Endothelial cell of umbilical vein (primary cell): ENCODE measurements around the gene FSTL3. TPM values are rescaled to one million over a fixed set of nuclear protein-coding genes. Genes with fewer than 3 reads are reported as not detected.

Experiments used
- BruUV-seq: library from RNA; stranded (reverse); fragments of 400-500 nt; replicated peaks from 2 replicates; lab custom pipeline; 2021; lab: Mats Ljungman, UMichigan
- CTCF ChIA-PET: fragments of 300-600, 350-600 bp; sonication (Branson Sonifier 250); formaldehyde crosslinking; loops from one replicate; lab custom pipeline; 2021; ENCODE audit warnings: antibody characterized with exemption, inconsistent platforms; lab: Charles Lee
- POLR2A ChIA-PET: fragments of 300-600, 350-600 bp; sonication (Branson Sonifier 250); formaldehyde crosslinking; loops from one replicate; lab custom pipeline; 2021; ENCODE audit warnings: antibody characterized with exemption, inconsistent platforms; lab: Charles Lee
- DNase-seq: peaks from one replicate; pipeline ENCODE4 v3.0.0-alpha.2; 2011; ENCODE audit warnings: low read depth, low spot score
- FAIRE-seq: peaks from 2 replicates; lab custom pipeline; 2011; peaks lifted over from hg19 to GRCh38; lab: Jason Lieb, UNC
- H2AFZ ChIP-seq: 2 replicates; pipeline ENCODE4 v1.6.0; 2012; ENCODE audit warnings: low read depth, low read length, control low read depth, inconsistent platforms
- H3K27ac ChIP-seq: 2 replicates; pipeline ENCODE4 v1.5.1; 2011; ENCODE audit warnings: low read depth, mild to moderate bottlenecking, control low read depth, low read length, moderate library complexity; ENCODE audit not compliant: insufficient read depth
- H3K27me3 ChIP-seq, 2 experiments: 2 replicates each; pipeline versions ENCODE4 v1.6.0 to v1.6.1; 2011; ENCODE audit warnings: low read length in 2 of 2, mixed read lengths in 1 of 2; ENCODE audit not compliant: control insufficient read depth in 2 of 2, insufficient read depth in 2 of 2
- H3K36me3 ChIP-seq, 2 experiments: 2 replicates in 1 of 2; 3 replicates in 1 of 2; pipeline ENCODE4 v1.5.1; 2011; ENCODE audit warnings: low read length in 2 of 2, mild to moderate bottlenecking in 1 of 2, moderate library complexity in 1 of 2; ENCODE audit not compliant: control insufficient read depth in 2 of 2, insufficient read depth in 2 of 2; ENCODE audit errors: extremely low read depth in 1 of 2
- H3K4me1 ChIP-seq: 3 replicates; pipeline ENCODE4 v1.5.1; 2011; ENCODE audit warnings: mild to moderate bottlenecking, low read length; ENCODE audit not compliant: control insufficient read depth, insufficient read depth; ENCODE audit errors: extremely low read depth
- H3K4me2 ChIP-seq: 2 replicates; pipeline ENCODE4 v1.6.1; 2011; ENCODE audit warnings: low read length, control low read depth, mixed read lengths; ENCODE audit not compliant: insufficient read depth
- H3K4me3 ChIP-seq, 3 experiments: fragments of 200-600 bp in 1 of 3; sonication (generic), shearing (Covaris generic) in 1 of 3; replicated peaks in 1 of 3; 2 replicates each; pipeline ENCODE4 v1.5.1; 2011 to 2016; ENCODE audit warnings: control low read depth in 3 of 3, low read length in 3 of 3, mild to moderate bottlenecking in 2 of 3, inconsistent platforms in 1 of 3, low read depth in 1 of 3, moderate library complexity in 1 of 3; ENCODE audit not compliant: insufficient read depth in 1 of 3
- H3K79me2 ChIP-seq: 2 replicates; pipeline ENCODE4 v1.6.0; 2012; ENCODE audit warnings: low read length, inconsistent platforms; ENCODE audit not compliant: control insufficient read depth, insufficient read depth
- H3K9ac ChIP-seq: replicated peaks from 2 replicates; pipeline ENCODE3; 2011; ENCODE audit warnings: low read length, control low read depth; ENCODE audit not compliant: insufficient read depth; ENCODE audit errors: extremely low read depth
- H3K9me1 ChIP-seq: replicated peaks from 3 replicates; pipeline ENCODE4 v1.6.0; 2011; ENCODE audit warnings: mild to moderate bottlenecking, low read length; ENCODE audit not compliant: control insufficient read depth, insufficient read depth; ENCODE audit errors: extremely low read depth
- H3K9me3 ChIP-seq: replicated peaks from 2 replicates; pipeline ENCODE4 v1.5.1; 2012; ENCODE audit warnings: low read length, inconsistent platforms; ENCODE audit not compliant: control insufficient read depth, insufficient read depth
- H4K20me1 ChIP-seq: replicated peaks from 2 replicates; pipeline ENCODE3; 2011; ENCODE audit warnings: mild to moderate bottlenecking, low read length; ENCODE audit not compliant: control insufficient read depth, insufficient read depth; ENCODE audit errors: extremely low read depth
- EZH2 ChIP-seq: IDR thresholded peaks from 2 replicates; pipeline ENCODE4 v1.6.1; 2012; ENCODE audit warnings: borderline replicate concordance, low read depth, mild to moderate bottlenecking, moderate library complexity, low read length, inconsistent platforms; ENCODE audit not compliant: severe bottlenecking
- FOS ChIP-seq: IDR thresholded peaks from 2 replicates; pipeline ENCODE4 v1.6.1; 2011; ENCODE audit warnings: mild to moderate bottlenecking, low read length, moderate library complexity, borderline replicate concordance; ENCODE audit not compliant: insufficient read depth
- GATA2 ChIP-seq: IDR thresholded peaks from 2 replicates; pipeline ENCODE4 v1.7.0; 2011; ENCODE audit warnings: low read depth, mild to moderate bottlenecking, moderate library complexity, mixed read lengths, low read length; ENCODE audit not compliant: insufficient read length, insufficient read depth
- JUN ChIP-seq: IDR thresholded peaks from 2 replicates; pipeline ENCODE4 v1.6.1; 2011; ENCODE audit warnings: borderline replicate concordance, low read depth; ENCODE audit not compliant: insufficient read length, insufficient read depth
- MYC ChIP-seq: IDR thresholded peaks from one replicate; pipeline ENCODE4 v1.6.1; 2011; ENCODE audit warnings: mild to moderate bottlenecking, low read depth, low read length
- POLR2A ChIP-seq: IDR thresholded peaks from 2 replicates; pipeline ENCODE4 v1.6.1; 2012; ENCODE audit warnings: low read depth, mild to moderate bottlenecking, control low read depth, low read length
- POLR2AphosphoS5 ChIP-seq: IDR thresholded peaks from 2 replicates; pipeline ENCODE4 v1.6.1; 2012; ENCODE audit warnings: low read depth, mild to moderate bottlenecking, control low read depth, low read length, moderate library complexity; ENCODE audit not compliant: insufficient read depth
- dilution Hi-C: fragments of 300-500 bp; cut with MboI; formaldehyde crosslinking; loops from one replicate; pipeline ENCODE4 v1.15.0; 2019; ENCODE audit warnings: low sequenced_read_pairs; ENCODE audit not compliant: extremely low pct_ligation_motif_present
- intact Hi-C: fragments of 100-400 bp; cut with micrococcal nuclease; formaldehyde crosslinking; loops from one replicate; pipeline ENCODE4 v1.10.0; 2022
- polyA plus RNA-seq, 4 experiments: library from polyadenylated mRNA; depleted of rRNA in 3 of 4; stranded (reverse) in 3 of 4; unstranded in 1 of 4; fragments of >200 nt; gene quantifications; 2 replicates each; pipeline versions ENCODE4 v1.2.1 to v1.2.3, GENCODE V29; 2011 to 2012; ENCODE audit warnings: missing spikeins in 1 of 4
- total RNA-seq: library from RNA; stranded (reverse); gene quantifications from 2 replicates; pipeline ENCODE4 v1.2.3, GENCODE V29; 2021
- TF ChIP-seq, protein P1 (sequence below), 2 donors: IDR thresholded peaks; 1 replicate in 1 of 2; 2 replicates in 1 of 2; pipeline ENCODE4 v1.5.1; 2011; ENCODE audit warnings: low read length in 2 of 2, mild to moderate bottlenecking in 2 of 2, moderate library complexity in 2 of 2, control low read depth in 1 of 2, inconsistent platforms in 1 of 2, low read depth in 1 of 2; ENCODE audit not compliant: insufficient read depth in 1 of 2; ENCODE audit errors: extremely low read depth in 1 of 2
- TF ChIP-seq, protein P2 (sequence below): IDR thresholded peaks from 2 replicates; pipeline ENCODE4 v1.6.1; 2011; ENCODE audit not compliant: insufficient read depth, insufficient read length

FSTL3 gene
- total and polyA plus RNA-seq, 2 donors (not counting 3 experiments of a cell fraction or from before 2014, with no cell fraction given), result 19.9 to 45.2 TPM

DNA sequence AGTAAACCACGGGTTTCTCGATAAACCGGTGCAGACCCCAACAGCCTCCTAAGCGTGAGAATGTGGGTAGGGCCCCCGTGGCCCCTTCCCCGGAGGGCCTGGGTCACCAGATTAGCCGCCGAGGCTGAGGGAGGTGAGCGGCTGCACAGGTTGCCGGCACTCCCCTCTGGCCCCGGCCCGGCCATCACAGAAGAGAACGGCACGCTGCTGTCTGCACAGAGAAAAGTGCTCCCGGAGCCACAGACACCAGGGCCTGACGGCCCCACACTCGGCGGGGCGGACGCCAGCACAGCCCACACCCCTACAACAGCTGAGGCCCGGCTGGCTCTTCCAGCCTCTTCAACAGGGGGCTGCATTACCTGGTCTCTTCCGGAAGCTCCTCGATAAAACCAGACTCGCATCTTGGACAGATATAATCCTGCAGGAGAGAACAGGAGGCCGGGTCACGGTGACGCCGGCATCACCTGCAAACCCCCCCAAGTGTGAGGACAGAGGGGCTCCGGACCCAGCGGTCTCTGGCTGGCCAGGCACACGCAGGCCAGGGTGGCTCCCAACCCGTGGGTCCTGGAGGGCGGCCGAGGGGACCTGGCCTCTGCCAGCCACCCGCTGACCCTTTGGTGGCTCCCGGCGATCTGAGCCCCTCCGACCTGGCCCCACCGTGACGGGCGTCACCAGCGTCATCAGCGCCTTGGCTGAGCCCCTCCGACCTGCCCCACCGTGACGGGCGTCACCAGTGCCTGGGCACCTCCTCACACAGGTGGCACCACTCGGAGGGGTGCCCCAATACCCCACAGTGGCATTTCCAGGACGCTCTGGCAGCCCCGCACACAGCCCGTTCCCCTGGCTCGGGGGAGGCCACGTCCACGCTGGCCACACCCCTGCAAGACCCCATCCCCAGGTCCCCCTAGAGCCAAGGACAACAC lies 23.5 kb upstream of the FSTL3 start:
- Histone ChIP-seq H3K4me3 (no peak overlapping the region), H4K20me1 (no peaks in the 10 kb centered on the region), H3K27ac (no peak overlapping the region), H3K79me2 (peaks cover 54% of the 10 kb centered on the region), H3K27me3 (no peaks in the 10 kb centered on the region), H3K9me1 (no peaks in the 10 kb centered on the region), H3K9me3 (no peaks in the 10 kb centered on the region), H3K4me1 (no peaks in the 10 kb centered on the region), H3K4me2 (no peak overlapping the region), H3K9ac (no peak overlapping the region), H2AFZ (no peak overlapping the region), H3K36me3 (peaks cover 4 to 24% of the 10 kb centered on the region in 2 experiments)
- dilution Hi-C loops (no loop called here), intact Hi-C loops (no loop called here)
- FAIRE-seq, result no peak
- ChIA-PET CTCF (no interaction called here), POLR2A (no interaction called here)
- BruUV-seq, result no TSS peak
- no peak for DNase-seq
- no peak for TF ChIP-seq JUN
- no peak for TF ChIP-seq FOS
- TF ChIP-seq, protein P1, sequence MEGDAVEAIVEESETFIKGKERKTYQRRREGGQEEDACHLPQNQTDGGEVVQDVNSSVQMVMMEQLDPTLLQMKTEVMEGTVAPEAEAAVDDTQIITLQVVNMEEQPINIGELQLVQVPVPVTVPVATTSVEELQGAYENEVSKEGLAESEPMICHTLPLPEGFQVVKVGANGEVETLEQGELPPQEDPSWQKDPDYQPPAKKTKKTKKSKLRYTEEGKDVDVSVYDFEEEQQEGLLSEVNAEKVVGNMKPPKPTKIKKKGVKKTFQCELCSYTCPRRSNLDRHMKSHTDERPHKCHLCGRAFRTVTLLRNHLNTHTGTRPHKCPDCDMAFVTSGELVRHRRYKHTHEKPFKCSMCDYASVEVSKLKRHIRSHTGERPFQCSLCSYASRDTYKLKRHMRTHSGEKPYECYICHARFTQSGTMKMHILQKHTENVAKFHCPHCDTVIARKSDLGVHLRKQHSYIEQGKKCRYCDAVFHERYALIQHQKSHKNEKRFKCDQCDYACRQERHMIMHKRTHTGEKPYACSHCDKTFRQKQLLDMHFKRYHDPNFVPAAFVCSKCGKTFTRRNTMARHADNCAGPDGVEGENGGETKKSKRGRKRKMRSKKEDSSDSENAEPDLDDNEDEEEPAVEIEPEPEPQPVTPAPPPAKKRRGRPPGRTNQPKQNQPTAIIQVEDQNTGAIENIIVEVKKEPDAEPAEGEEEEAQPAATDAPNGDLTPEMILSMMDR (IDR thresholded peaks at IDR 0.05; ENCODE audit: extremely low read depth in 1 of 2, insufficient read depth in 1 of 2, low read depth in 1 of 2, low read length in 2 of 2), result no peak
- no peak for TF ChIP-seq MYC
- no peak for TF ChIP-seq EZH2
- no peak for TF ChIP-seq GATA2
- TF ChIP-seq, protein P2, sequence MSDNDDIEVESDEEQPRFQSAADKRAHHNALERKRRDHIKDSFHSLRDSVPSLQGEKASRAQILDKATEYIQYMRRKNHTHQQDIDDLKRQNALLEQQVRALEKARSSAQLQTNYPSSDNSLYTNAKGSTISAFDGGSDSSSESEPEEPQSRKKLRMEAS, result no peak
- no peak for TF ChIP-seq POLR2AphosphoS5
- TF ChIP-seq POLR2A, result no peak
